Keratinocyte (primary cell): ENCODE measurements around the gene DLK2. TPM values are rescaled to one million over a fixed set of nuclear protein-coding genes. Genes with fewer than 3 reads are reported as not detected.

Source experiments
- DNase-seq: peaks from one replicate; pipeline ENCODE4 v3.0.0-alpha.2; 2011; ENCODE audit warnings: low read depth, missing footprints, low spot score
- FAIRE-seq: peaks from 2 replicates; lab custom pipeline; 2011; peaks lifted over from hg19 to GRCh38; lab: Jason Lieb, UNC
- H2AFZ ChIP-seq: 2 replicates; pipeline ENCODE4 v1.6.0; 2012; ENCODE audit warnings: low read length, control low read depth, inconsistent platforms; ENCODE audit not compliant: control insufficient read depth
- H3K27ac ChIP-seq: 2 replicates; pipeline ENCODE4 v1.5.1; 2011; ENCODE audit warnings: low read length; ENCODE audit not compliant: control insufficient read depth, insufficient read depth
- H3K27me3 ChIP-seq: 3 replicates; pipeline ENCODE4 v1.6.0; 2011; ENCODE audit warnings: low read length; ENCODE audit not compliant: control insufficient read depth, insufficient read depth; ENCODE audit errors: extremely low read depth
- H3K36me3 ChIP-seq, 2 experiments: 2 replicates in 1 of 2; 3 replicates in 1 of 2; pipeline ENCODE4 v1.5.1; 2011; ENCODE audit warnings: low read length in 2 of 2, mild to moderate bottlenecking in 1 of 2; ENCODE audit not compliant: control insufficient read depth in 2 of 2, insufficient read depth in 2 of 2; ENCODE audit errors: extremely low read depth in 1 of 2
- H3K4me1 ChIP-seq: 3 replicates; pipeline ENCODE4 v1.5.1; 2011; ENCODE audit warnings: low read length; ENCODE audit not compliant: control insufficient read depth, insufficient read depth; ENCODE audit errors: extremely low read depth
- H3K4me2 ChIP-seq: 3 replicates; pipeline ENCODE4 v1.6.0; 2011; ENCODE audit warnings: low read depth, low read length; ENCODE audit not compliant: control insufficient read depth, insufficient read depth; ENCODE audit errors: extremely low read depth
- H3K4me3 ChIP-seq, 3 experiments: fragments of 200-600 bp in 1 of 3; sonication (generic) in 1 of 3; 2 replicates in 2 of 3; 3 replicates in 1 of 3; pipeline ENCODE4 v1.5.1; 2011 to 2016; ENCODE audit warnings: low read length in 3 of 3, mild to moderate bottlenecking in 3 of 3, control low read depth in 2 of 3, inconsistent platforms in 1 of 3, low read depth in 1 of 3, mixed read lengths in 1 of 3, mixed run types in 1 of 3, moderate library complexity in 1 of 3; ENCODE audit not compliant: control insufficient read depth in 2 of 3, insufficient read depth in 2 of 3; ENCODE audit errors: extremely low read depth in 1 of 3
- H3K79me2 ChIP-seq: 2 replicates; pipeline ENCODE4 v1.6.0; 2012; ENCODE audit warnings: low read length; ENCODE audit not compliant: control insufficient read depth, insufficient read depth
- H3K9ac ChIP-seq: 3 replicates; pipeline ENCODE4 v1.6.0; 2011; ENCODE audit warnings: low read length; ENCODE audit not compliant: control insufficient read depth, insufficient read depth; ENCODE audit errors: extremely low read depth
- H3K9me1 ChIP-seq: 3 replicates; pipeline ENCODE4 v1.6.0; 2011; ENCODE audit warnings: low read length; ENCODE audit not compliant: control insufficient read depth, insufficient read depth; ENCODE audit errors: extremely low read depth
- H3K9me3 ChIP-seq: 2 replicates; pipeline ENCODE4 v1.5.1; 2012; ENCODE audit warnings: low read depth, low read length; ENCODE audit not compliant: control insufficient read depth
- H4K20me1 ChIP-seq: 3 replicates; pipeline ENCODE4 v1.6.0; 2011; ENCODE audit warnings: low read length; ENCODE audit not compliant: control insufficient read depth, insufficient read depth; ENCODE audit errors: extremely low read depth
- CTCF ChIP-seq, 3 experiments: IDR thresholded peaks in 1 of 3; conservative IDR thresholded peaks in 1 of 3; optimal IDR thresholded peaks in 1 of 3; 2 replicates in 2 of 3; 3 replicates in 1 of 3; pipeline versions ENCODE3 to v1.5.1; 2011; ENCODE audit warnings: low read length in 3 of 3, mild to moderate bottlenecking in 3 of 3, moderate library complexity in 2 of 3, control low read depth in 1 of 3, inconsistent platforms in 1 of 3; ENCODE audit not compliant: insufficient read depth in 2 of 3; ENCODE audit errors: extremely low read depth in 1 of 3
- EZH2 ChIP-seq: IDR thresholded peaks from one replicate; pipeline ENCODE4 v1.6.1; 2012; ENCODE audit warnings: inconsistent platforms, mild to moderate bottlenecking, low read length, moderate library complexity
- dilution Hi-C: fragments of 300-500 bp; cut with MboI; formaldehyde crosslinking; loops from one replicate; pipeline ENCODE4 v1.7.0; 2020; ENCODE audit warnings: low sequenced_read_pairs; ENCODE audit not compliant: extremely low pct_ligation_motif_present
- polyA plus RNA-seq, 5 experiments: library from polyadenylated mRNA; depleted of rRNA in 3 of 5; stranded (reverse) in 3 of 5; stranded (forward) in 1 of 5; unstranded in 1 of 5; fragments of >200 nt; gene quantifications; 1 replicate in 1 of 5; 2 replicates in 3 of 5; 3 replicates in 1 of 5; pipeline versions ENCODE4 v1.2.1 to v1.2.3, GENCODE V29; 2011 to 2012; ENCODE audit warnings: missing spikeins in 2 of 5, low read depth in 1 of 5, low replicate concordance in 1 of 5

Gene DLK2
- polyA plus RNA-seq, 1 donor (not counting 4 experiments of a cell fraction or from before 2014, with no cell fraction given), result 19.8 TPM

DNA sequence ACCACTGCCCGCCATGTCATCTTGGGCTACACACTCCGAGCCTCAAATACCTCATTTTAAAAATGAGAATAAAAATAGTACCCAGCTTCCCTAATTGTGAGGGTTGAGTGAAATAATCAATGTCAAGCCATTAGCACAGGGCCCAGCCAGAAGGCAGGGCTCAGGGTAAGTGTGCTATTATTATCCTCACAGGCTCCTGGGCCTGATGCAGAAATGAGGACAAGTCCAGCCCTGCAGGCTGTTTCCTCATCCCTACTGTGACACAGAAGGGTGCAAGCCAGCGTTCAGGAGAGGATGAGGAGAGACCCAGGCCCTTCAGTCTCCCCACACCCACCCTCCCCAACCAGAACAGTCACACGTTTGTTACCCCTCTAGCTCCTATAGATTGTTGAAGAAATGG is 4.0 kb downstream of the DLK2 start:
- H3K4me1 ChIP-seq, result peaks cover 29% of the 10 kb centered on the region
- H3K27me3 ChIP-seq, result no peaks in the 10 kb centered on the region
- no peak overlapping the region for H3K4me3 ChIP-seq
- H3K9me3 ChIP-seq, result no peaks in the 10 kb centered on the region
- H3K4me2 ChIP-seq, result no peak overlapping the region
- H3K9me1 ChIP-seq, result no peaks in the 10 kb centered on the region
- no peak overlapping the region for H2AFZ ChIP-seq
- FAIRE-seq, result peak; percentile 93
- no peak overlapping the region for H3K27ac ChIP-seq
- peaks cover 6% of the 10 kb centered on the region for H4K20me1 ChIP-seq
- TF ChIP-seq EZH2 (no peak), CTCF (optimal IDR thresholded peaks at IDR 0.05 in 1 of 3, IDR thresholded peaks at IDR 0.05 in 1 of 3, conservative IDR thresholded peaks at IDR 0.05 in 1 of 3; ENCODE audit: extremely low read depth in 1 of 3, insufficient read depth in 2 of 3, low read length in 3 of 3) (no peak)
- H3K9ac ChIP-seq, result no peak overlapping the region
- DNase-seq, result no peak
- peaks cover 4% of the 10 kb centered on the region for H3K79me2 ChIP-seq
- dilution Hi-C loops, result no loop called here
- peaks cover 33% of the 10 kb centered on the region in 2 experiments for H3K36me3 ChIP-seq

DNA sequence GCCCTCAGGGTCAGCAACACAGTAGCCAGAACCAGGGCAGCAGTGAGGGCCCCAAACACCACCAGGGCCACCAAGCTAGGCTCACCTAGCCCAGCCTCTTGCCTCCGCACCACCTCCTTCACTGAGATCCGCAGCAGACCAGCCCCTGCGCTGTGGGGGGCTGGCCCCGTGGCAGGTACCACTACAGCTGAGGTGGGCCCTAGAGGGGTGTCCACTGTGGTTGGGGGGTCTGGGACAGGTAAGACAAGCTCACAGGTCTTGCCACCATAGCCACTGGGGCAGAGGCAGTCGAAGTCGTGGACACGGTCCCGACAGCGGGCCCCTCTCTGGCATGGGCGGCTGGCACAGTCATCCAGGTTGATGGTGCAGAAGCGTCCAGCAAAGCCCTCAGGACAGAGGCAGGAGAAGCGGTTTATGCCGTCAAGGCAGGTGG is 4.6 kb downstream of the DLK2 start:
- peaks cover 24% of the 10 kb centered on the region for H3K4me1 ChIP-seq
- no peak overlapping the region for H3K4me3 ChIP-seq
- no peak overlapping the region for H2AFZ ChIP-seq
- no peak overlapping the region for H3K9ac ChIP-seq
- no peaks in the 10 kb centered on the region for H3K27me3 ChIP-seq
- H3K79me2 ChIP-seq, result peaks cover 4% of the 10 kb centered on the region
- H3K9me1 ChIP-seq, result no peaks in the 10 kb centered on the region
- FAIRE-seq, result no peak
- H3K4me2 ChIP-seq, result no peak overlapping the region
- H3K27ac ChIP-seq, result no peak overlapping the region
- no peak for DNase-seq
- H4K20me1 ChIP-seq, result peaks cover 6% of the 10 kb centered on the region
- H3K9me3 ChIP-seq, result no peaks in the 10 kb centered on the region
- dilution Hi-C loops, result no loop called here
- H3K36me3 ChIP-seq, result peaks cover 39% of the 10 kb centered on the region in 2 experiments
- TF ChIP-seq CTCF (optimal IDR thresholded peaks at IDR 0.05 in 1 of 3, IDR thresholded peaks at IDR 0.05 in 1 of 3, conservative IDR thresholded peaks at IDR 0.05 in 1 of 3; ENCODE audit: extremely low read depth in 1 of 3, insufficient read depth in 2 of 3, low read length in 3 of 3) (no peak), EZH2 (no peak)
